Mucosa of stomach (tissue), 1 donor: ENCODE results near the gene GFI1.
A peak's percentile ranks its signal among the peaks of the same experiment; 100 is the strongest.

Source experiments
- H3K27me3 ChIP-seq: one replicate; pipeline ENCODE4 v1.7.0; 2013; ENCODE audit warnings: mild to moderate bottlenecking, low read length; ENCODE audit not compliant: control insufficient read depth, insufficient read depth
- H3K36me3 ChIP-seq: one replicate; pipeline ENCODE4 v1.7.0; 2013; ENCODE audit warnings: low read length; ENCODE audit not compliant: control insufficient read depth, insufficient read depth
- H3K4me1 ChIP-seq: one replicate; pipeline ENCODE4 v1.7.0; 2013; ENCODE audit warnings: mild to moderate bottlenecking, low read length; ENCODE audit not compliant: control insufficient read depth, insufficient read depth
- H3K4me3 ChIP-seq: one replicate; pipeline ENCODE4 v1.7.0; 2013; ENCODE audit warnings: low read length
- H3K9ac ChIP-seq: one replicate; pipeline ENCODE4 v1.7.0; 2013; ENCODE audit warnings: mild to moderate bottlenecking, low read length, moderate library complexity
- H3K9me3 ChIP-seq: one replicate; pipeline ENCODE4 v1.7.0; 2013; ENCODE audit warnings: mild to moderate bottlenecking, low read length, moderate library complexity; ENCODE audit not compliant: control insufficient read depth
- donor health status: Pancreatic carcinoma.

GFI1 gene

DNA sequence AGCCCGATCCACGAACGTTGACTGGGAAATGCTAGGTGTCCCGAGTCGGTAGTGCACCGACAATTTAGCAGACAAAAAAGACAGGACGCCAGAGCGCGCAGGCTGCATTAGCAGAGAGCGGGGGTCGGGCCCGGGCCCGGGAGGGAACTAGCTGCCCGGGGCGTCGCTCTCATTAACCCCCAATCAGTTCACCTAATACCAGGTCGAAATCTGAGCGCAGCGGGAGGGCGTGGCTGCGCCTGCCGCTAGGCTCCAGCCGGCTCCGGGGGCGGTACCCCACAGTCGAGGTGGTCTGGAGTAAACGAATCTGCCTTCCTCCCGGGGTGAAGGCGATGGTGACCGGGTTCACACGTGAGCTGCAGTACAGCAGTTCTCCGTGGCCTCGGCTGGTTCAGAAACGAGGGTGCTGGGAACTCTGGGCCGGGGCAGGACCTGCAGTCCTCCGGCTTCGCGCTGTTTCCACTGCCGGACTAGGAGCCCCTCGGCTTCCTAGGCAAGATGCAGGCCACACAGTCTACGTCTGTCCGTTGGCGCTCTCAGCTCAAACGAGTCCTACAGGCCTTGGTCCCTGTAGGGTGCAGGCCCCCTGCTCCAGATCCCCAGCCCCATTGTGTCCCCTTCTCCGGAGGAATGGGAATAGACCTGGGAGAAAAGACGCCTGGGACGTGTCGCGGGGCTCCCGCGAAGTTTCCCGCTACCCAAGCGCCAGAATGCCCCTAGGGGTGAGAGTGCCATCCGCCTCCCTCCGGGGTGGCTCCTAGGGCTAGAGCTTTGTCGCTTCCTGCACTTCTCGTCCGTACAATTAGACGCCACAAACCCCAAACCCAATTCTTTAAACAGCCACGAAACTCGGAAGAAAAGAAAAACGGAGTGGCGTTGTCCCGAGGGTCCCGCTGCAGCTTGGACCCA lies 2.0 kb downstream of the GFI1 start:
- Histone ChIP-seq H3K4me1 (peaks cover 48% of the 10 kb centered on the region), H3K4me3 (peak overlapping the region; percentile 74), H3K9me3 (no peaks in the 10 kb centered on the region), H3K27me3 (peaks cover 92% of the 10 kb centered on the region), H3K9ac (peak overlapping the region; percentile 14), H3K36me3 (no peaks in the 10 kb centered on the region)

DNA sequence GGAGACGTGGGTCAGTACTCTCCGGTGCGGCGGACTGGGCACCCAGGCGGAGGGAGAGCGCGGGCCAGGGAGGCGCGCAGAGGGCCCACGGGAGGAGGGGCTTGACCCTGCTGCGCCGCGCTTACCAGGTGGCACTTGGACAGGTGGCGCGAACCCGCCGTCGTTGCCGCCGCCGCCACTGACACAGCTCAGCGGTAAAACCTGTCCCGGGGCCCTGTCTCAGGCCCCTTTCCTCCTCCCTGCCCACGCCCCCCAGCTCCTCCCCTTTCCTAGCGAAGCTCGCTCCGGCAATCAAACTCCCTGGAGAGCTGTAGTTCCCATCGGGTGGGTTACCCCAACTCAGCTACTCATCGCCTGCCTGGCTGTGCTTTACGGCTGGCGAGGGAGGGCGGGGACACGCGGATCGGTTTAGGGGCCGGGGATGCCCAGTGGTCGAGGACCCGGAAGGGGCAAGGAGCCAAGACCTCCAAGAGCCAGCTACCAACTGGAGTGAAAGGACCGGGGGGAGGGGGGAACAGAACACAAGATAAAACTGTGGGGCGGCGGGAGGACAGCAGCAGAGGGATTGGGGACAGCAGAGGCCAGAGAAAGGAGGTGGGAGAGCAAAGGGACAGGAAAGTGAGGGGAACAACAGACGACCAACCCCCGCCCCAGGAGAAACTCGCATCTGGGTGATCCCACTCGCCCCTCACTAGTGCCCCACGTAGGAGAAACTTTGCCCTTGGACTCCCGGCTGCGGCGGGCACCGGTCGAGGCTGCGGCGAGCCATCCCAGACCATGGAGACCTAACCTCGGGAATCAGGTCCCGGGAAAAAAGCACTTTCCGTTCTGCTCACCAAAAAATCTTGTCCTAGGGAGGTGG lies 2.9 kb downstream of the GFI1 start:
- Histone ChIP-seq H3K27me3 (peaks cover 96% of the 10 kb centered on the region), H3K9me3 (no peaks in the 10 kb centered on the region), H3K4me3 (no peak overlapping the region), H3K36me3 (no peaks in the 10 kb centered on the region), H3K9ac (peak overlapping the region; percentile 14), H3K4me1 (peaks cover 48% of the 10 kb centered on the region)

GRCh38 chr1:92482665-92483609 lies 3.8 kb downstream of the GFI1 start:
- H3K9ac ChIP-seq, result no peak overlapping the region
- H3K4me1 ChIP-seq, result peaks cover 48% of the 10 kb centered on the region
- H3K4me3 ChIP-seq, result no peak overlapping the region
- no peaks in the 10 kb centered on the region for H3K9me3 ChIP-seq
- H3K36me3 ChIP-seq, result no peaks in the 10 kb centered on the region
- peaks cover 96% of the 10 kb centered on the region for H3K27me3 ChIP-seq

DNA sequence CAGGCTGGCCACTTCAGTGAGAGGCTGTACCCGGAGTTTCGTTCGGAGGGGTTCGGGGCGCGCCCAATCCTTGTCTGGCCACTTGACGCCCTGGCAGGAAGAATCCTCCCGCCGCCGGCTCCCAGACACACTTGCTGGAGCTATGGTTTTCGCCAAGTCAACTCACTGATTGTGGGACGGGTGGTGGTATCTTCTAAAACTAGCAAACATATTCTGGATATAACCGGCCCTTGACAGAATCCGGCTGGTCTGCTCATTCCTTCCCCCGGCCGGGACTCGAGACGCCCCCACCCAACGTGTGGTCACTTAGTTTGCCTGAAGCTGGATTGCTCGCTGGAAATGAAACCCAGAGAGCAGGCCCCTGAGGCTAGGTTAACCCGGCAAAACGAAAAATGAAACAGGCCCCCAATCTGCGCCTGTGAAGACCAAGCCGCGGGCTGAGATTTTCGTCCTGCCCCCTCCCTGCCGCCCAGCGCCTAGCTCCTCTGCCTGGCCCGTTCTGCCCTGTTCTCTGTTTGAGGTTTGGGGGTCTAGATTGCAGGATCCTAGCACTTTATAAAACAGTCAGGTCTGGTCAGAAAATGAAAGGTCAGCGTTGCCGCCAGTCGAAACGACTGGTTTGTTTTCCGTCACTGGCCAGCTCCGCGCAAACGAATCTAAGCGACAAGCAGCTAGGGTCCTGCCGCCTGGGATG lies 4.6 kb downstream of the GFI1 start:
- H3K4me3 ChIP-seq, result no peak overlapping the region
- H3K36me3 ChIP-seq, result no peaks in the 10 kb centered on the region
- no peaks in the 10 kb centered on the region for H3K9me3 ChIP-seq
- peaks cover 48% of the 10 kb centered on the region for H3K4me1 ChIP-seq
- H3K27me3 ChIP-seq, result peaks cover 89% of the 10 kb centered on the region
- no peak overlapping the region for H3K9ac ChIP-seq

GRCh38 chr1:92481599-92481925 lies 5.2 kb downstream of the GFI1 start:
- no peak overlapping the region for H3K9ac ChIP-seq
- H3K4me3 ChIP-seq, result no peak overlapping the region
- H3K36me3 ChIP-seq, result no peaks in the 10 kb centered on the region
- no peaks in the 10 kb centered on the region for H3K9me3 ChIP-seq
- H3K4me1 ChIP-seq, result peaks cover 48% of the 10 kb centered on the region
- H3K27me3 ChIP-seq, result peaks cover 83% of the 10 kb centered on the region

DNA sequence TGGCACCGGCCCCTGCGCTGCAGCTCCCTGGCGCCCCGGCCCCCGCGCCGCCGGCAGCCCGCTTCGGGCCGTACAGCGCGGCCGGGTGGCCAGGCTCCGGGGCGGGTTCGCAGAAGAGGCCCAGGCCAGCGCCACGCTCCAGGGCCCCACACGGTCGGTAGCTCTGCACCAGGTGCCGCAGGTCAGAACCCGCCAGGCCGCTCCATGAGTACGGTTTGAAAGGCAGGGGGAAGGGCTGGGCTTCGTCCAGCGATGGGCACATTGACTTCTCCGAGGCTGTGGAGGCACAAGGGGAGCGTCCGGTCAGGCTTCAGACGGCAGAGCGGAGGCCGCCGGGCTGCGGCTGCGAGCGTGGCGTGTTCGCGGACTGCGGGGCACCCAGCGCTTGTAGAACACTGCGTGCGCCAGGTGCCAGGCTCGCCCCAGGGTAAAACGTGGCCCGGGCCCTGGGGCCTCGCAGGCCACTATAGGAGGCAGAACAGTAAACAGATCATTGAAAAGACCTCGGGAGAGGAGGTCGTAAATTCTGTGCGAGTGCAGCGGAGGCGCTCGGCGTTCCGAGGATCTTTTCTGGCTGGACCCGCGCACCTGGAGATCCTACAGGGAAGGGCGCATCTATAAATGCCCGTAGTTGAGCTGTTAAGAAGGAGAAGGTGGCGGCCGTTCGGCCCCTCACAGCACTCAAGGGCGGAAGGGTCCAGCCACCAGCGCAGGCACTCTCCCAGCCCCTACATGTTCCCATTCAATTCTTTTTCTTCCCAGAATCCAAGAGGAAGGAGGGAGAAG lies 5.7 kb downstream of the GFI1 start:
- H3K4me3 ChIP-seq, result no peak overlapping the region

GRCh38 chr1:92480200-92480812 lies 6.4 kb downstream of the GFI1 start:
- Histone ChIP-seq H3K27me3 (peaks cover 80% of the 10 kb centered on the region), H3K4me1 (peaks cover 44% of the 10 kb centered on the region), H3K9me3 (no peaks in the 10 kb centered on the region), H3K9ac (no peak overlapping the region), H3K36me3 (no peaks in the 10 kb centered on the region), H3K4me3 (no peak overlapping the region)

More for the DNA sequence above, 5.7 kb downstream of the GFI1 start:
- Histone ChIP-seq H3K9ac (no peak overlapping the region), H3K36me3 (no peaks in the 10 kb centered on the region), H3K9me3 (no peaks in the 10 kb centered on the region), H3K4me1 (peaks cover 48% of the 10 kb centered on the region), H3K27me3 (peaks cover 84% of the 10 kb centered on the region)

- Histone ChIP-seq H3K4me1 (peaks cover 36% of the 10 kb centered on the region), H3K4me3 (no peak overlapping the region), H3K9ac (no peak overlapping the region), H3K36me3 (no peaks in the 10 kb centered on the region), H3K9me3 (no peaks in the 10 kb centered on the region), H3K27me3 (peaks cover 73% of the 10 kb centered on the region)
Measured at GRCh38 chr1:92479587-92479986, 7.1 kb downstream of the GFI1 start.

GRCh38 chr1:92478393-92478792 lies 8.3 kb downstream of the GFI1 start:
- Histone ChIP-seq H3K4me3 (no peak overlapping the region), H3K4me1 (peaks cover 27% of the 10 kb centered on the region), H3K27me3 (peaks cover 61% of the 10 kb centered on the region), H3K36me3 (no peaks in the 10 kb centered on the region), H3K9me3 (no peaks in the 10 kb centered on the region), H3K9ac (no peak overlapping the region)

GRCh38 chr1:92476071-92476631 lies 10.6 kb downstream of the GFI1 start:
- Histone ChIP-seq H3K27me3 (peaks cover 38% of the 10 kb centered on the region), H3K36me3 (no peaks in the 10 kb centered on the region), H3K9ac (no peak overlapping the region), H3K9me3 (no peaks in the 10 kb centered on the region), H3K4me1 (peaks cover 4% of the 10 kb centered on the region), H3K4me3 (no peak overlapping the region)
